Measurements from ENCODE around the gene CXCL3. TPM values are rescaled to one million over a fixed set of nuclear protein-coding genes. Genes with fewer than 3 reads are reported as not detected.

CXCL3 gene
- total RNA-seq, 1 experiment from 2014 or later, result not detected

- DNase-seq (ENCODE audit: low spot score), result no peak
These were observed 17.0 kb upstream of the CXCL3 start for GRCh38 chr4:74055498-74055897.

- DNase-seq (ENCODE audit: low spot score), result no peak
These were observed 16.6 kb upstream of the CXCL3 start for GRCh38 chr4:74055096-74055495.

GRCh38 chr4:74054483-74055047, 16.1 kb upstream of the CXCL3 start:
- DNase-seq (ENCODE audit: low spot score), result no peak

- no peak for DNase-seq (ENCODE audit: low spot score)
These were observed 8.7 kb upstream of the CXCL3 start for GRCh38 chr4:74047152-74047551.

GRCh38 chr4:74045772-74046171, 7.3 kb upstream of the CXCL3 start:
- no peak for DNase-seq (ENCODE audit: low spot score)

GRCh38 chr4:74045247-74045646, 6.8 kb upstream of the CXCL3 start:
- DNase-seq (ENCODE audit: low spot score), result no peak

GRCh38 chr4:74044677-74045076, 6.2 kb upstream of the CXCL3 start:
- DNase-seq (ENCODE audit: low spot score), result peak; percentile 40

DNA sequence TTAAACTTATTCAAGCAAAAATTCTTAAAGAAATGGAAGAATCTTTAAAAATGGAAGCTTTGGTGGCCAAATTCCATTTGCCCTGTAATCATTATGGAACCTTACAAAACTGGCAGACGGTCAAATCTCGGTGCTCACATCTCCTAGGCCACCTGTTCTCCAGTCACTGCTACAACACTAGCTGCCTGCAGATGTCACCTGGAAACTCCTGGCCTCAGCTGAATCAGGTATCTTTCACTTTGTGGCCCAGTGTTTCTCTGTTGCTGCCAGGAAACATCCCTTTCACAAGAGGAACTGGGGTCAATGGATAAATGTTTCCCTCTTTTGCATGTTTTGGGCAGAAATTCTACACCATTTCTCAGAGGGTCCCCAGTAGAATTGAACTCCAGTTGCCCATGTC, 4.2 kb upstream of the CXCL3 start:
- no peak for DNase-seq (ENCODE audit: low spot score)

DNA sequence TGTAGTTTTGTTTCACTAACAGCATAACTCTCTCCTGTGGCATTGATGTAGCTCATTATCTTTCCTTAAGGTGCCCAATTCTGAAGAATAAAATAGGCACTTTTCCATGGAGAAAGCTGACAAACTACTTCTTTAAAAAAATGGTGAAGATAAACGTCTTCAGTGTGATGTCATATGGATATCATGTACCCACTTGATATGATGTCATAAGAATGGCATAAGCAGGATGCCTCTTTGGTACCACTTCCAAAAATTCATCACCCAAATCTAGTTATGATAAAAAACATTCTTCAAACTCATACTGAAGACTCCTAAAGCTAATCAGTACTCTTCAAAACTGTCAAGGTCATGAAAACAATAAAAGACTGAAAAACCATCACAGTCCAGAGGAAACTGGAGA, 2.9 kb upstream of the CXCL3 start:
- DNase-seq (ENCODE audit: low spot score), result no peak

DNA sequence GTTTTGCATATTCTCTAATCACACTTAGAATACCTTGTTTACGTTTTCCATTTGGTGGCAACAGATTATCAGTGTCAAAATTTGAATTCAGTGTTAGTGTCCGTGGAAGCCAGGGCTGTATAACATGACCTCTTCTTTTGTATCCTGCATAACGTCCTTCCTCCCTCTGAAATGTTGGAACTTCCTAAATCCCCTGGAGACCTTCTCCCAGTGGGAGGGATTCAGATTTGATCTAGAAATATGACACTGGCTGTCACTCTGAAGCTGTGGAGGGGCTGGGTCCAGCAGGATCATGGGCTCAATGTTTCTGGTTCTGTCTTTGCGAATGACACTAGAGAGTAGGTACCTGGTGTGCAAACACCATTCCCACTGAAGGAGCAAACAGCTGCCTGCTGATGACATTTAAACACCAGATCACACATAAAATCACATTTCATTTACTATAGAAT, 850 bp upstream of the CXCL3 start:
- DNase-seq (ENCODE audit: low spot score), result no peak

DNA sequence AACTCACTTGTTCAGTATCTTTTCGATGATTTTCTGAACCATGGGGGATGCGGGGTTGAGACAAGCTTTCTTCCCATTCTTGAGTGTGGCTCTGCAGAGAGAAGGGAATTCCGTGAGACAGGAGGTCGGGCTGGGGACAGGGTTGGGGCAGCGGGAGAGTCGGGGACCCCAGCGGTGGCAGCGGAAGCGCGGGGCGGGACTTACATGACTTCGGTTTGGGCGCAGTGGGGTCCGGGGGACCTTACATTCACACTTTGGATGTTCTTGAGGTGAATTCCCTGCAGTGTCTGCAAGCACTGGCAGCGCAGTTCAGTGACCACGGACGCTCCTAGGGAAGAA, 434 bp downstream of the CXCL3 start:
- DNase-seq (ENCODE audit: low spot score), result no peak

DNA sequence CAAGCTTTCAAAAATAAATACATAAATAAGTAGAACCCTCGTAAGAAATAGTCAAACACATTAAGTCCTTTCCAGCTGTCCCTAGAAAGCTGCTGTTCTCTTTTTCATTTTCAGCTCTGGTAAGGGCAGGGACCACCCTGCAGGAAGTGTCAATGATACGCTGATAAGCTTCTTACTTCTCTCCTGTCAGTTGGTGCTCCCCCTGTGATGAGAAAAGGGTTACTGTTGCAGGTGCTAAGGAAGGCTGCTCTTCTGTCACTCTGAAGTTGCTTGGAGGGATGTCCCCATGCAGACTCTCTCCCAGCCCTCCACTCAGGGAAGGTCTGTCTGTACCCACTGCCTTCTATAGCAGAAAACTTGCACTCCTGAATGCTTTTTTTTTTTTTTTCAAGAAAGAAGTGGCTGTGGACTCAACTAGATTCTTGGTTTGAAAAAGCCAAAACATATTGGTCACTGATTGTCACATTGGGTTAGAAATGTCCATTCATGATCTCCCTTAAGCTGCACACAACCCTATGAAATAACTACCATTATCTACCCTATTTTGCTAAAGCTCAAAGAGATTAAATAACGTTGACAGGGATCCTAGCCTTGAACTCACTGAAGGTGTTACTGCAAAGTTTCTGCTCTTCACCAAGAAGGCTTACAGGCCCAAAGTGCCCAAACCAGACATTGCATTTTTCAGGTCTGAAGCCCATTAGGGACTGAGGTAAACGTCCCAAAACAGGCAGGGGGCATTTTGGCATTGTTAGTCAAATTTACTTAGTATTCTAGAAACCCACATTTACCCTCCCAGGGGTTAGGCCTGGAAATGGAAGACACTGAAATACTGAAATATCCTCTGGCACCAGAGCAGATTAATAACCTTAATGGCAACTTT, 1.2 kb downstream of the CXCL3 start:
- no peak for DNase-seq (ENCODE audit: low spot score)

GRCh38 chr4:74033739-74034138, 4.8 kb downstream of the CXCL3 start:
- DNase-seq (ENCODE audit: low spot score), result no peak

DNA sequence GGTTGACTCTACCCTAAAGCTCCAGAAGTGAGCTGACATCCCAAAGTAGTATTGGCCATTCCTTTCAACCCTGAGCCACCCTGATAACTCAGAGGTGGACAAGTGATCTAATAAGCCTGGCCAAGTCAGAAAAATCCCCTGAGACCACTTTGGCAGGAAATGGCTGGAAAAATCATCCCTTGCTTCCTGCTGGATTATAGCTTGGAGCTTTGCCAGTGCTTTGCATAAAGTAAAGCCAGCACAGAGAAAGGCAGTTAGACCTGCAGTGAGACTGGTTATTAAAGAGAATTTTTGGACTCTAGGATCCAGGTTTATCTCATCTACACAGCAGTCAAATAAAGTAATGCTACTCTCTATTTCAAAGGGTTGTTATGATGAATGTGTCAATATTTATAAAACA, 6.4 kb downstream of the CXCL3 start:
- peak; percentile 26 for DNase-seq (ENCODE audit: low spot score)

- DNase-seq (ENCODE audit: low spot score), result no peak
These were observed 6.9 kb downstream of the CXCL3 start for GRCh38 chr4:74031576-74031975.

DNA sequence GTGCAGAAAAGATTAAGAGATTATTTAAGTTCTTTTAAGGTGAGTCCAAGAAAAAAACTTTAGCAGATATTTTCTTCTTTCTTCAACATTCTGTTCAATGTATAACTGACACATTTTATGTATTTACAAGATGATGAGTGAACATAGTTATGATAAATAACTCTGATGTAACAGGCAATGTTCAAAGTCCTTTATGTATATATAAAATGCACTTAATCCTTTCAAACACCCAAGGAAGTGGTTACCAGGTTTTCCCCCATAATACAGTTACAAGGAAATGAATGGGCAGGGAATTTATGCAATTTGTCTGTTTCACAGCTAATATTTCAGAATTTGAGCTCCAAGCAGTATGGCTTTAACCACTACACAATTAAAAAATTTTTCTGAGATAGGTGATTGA, 8.2 kb downstream of the CXCL3 start:
- DNase-seq (ENCODE audit: low spot score), result no peak

DNA sequence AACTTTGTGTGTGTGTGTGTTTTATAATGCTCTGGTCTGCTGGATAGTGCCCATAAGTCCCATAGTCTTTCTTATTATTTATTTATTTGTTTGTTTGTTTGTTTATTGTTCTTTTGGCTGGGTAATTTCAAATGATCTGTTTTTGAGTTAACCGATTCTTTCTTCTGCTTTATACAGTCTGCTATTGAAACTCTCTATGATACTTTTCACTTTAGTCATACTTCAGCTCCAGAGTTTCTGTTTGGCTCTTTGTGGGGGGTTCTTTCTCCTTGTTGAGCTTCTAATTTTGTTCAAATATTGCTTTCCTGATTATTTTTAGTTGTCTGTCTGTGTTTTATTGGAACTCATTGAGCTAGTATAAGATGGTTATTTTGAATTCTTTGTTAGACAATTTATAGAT, 10.0 kb downstream of the CXCL3 start:
- no peak for DNase-seq (ENCODE audit: low spot score)

DNA sequence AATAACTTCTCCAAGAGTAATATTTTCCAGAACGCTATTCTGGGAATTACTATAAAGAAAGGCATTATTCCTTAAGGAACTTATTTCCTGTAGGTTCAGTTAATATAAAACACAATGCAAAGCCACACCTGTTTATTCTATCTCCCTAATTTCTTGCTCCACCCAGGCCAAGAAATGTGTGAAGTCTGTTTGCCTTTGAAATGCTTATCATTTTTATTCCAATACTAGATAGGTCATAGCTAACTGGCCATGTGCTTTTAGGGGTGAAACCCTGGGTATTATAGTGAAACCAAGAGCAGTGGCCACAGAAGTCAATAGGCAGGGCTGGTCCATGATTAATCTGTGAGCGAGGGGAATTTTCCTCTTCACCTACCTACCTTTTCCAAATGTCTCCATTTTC, 14.8 kb downstream of the CXCL3 start:
- no peak for DNase-seq (ENCODE audit: low spot score)

DNA sequence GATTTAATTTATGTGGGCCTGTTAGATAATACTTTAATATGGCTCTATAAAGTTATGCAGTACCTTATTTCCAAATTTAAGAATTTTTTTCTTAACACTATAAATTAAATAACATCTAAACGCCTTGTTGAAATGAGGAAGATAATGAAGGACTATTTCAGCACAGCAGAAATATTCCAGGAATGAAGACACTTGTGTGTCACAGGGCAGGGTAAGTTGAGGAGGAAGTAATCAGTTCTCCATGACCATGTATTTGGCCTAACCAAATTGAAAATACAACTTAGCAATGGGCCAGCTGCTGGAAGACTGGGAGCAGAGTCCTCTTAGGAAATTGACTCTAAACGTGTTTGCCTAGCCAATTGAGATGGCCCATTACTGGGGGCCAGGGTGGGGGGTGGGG, 16.9 kb downstream of the CXCL3 start:
- DNase-seq (ENCODE audit: low spot score), result no peak

- DNase-seq (ENCODE audit: low spot score), result no peak
These were observed 19.7 kb downstream of the CXCL3 start for GRCh38 chr4:74018771-74019170.

DNA sequence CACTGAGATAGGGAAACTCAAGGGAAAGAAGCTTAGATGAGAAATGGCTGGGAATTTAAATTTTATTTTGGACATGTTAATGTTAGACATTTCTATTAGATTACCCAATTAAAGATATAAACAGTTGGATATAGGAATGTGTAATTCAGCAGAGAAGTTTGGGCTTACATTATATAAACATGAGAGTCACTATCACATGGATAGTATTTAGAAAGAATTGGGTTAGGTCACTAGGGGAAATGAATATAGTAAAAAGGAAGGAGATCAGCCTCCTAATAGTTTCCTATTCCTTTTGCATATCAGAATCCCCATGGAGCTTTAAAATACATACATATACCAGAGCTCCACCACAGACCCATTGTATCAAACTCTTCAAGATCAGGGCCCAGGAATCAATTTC, 20.4 kb downstream of the CXCL3 start:
- DNase-seq (ENCODE audit: low spot score), result no peak

- DNase-seq (ENCODE audit: low spot score), result no peak
These were observed 22.4 kb downstream of the CXCL3 start for GRCh38 chr4:74016068-74016467.

DNA sequence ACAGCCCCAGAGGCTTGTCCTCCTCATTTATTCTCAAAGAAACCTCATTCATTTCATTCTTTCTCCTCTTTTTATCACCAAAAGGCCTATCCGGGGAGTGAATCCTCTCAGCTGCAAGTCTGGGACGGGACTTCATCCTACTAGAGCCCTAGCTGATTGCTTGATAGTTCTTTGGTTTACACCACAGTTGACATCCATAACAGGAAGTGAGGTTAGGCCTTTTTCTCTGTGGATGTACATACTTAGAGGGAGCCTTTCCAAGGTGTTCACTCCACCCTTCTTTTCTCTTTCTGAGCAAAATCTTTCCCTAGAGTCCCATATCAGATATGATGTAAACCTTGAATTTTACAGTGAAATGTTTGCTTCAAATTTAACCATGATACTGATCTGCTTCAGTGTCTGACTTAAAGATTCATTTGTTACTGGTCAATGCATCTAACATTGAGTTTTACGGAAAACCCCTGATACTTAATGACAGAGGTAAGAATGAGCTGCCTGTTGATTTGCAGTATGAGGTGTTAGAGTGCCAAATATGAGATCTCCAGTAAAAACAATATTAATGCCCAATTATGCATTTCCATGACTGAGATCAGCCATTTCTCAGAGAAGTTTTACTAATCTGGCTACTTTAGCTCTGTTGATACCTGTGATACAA, 23.2 kb downstream of the CXCL3 start:
- DNase-seq (ENCODE audit: low spot score), result no peak

Data from A172 (cell line).